Dendritic cell treated with granulocyte-macrophage colony-stimulating factor and Interleukin-4, amounts not matched to agents 40 ng/mL and 50 ng/mL, for 4 days (primary cell): ENCODE data around the gene SRM.
"Not testable (repeated sequence)": the region's sequence is repeated elsewhere in the genome, so short reads cannot be mapped to it uniquely, and the experiment has no call there.

Source experiments
- H3K27ac Mint-ChIP-seq: one replicate; pipeline ENCODE4 v1.8.0; 2022; ENCODE audit warnings: mild to moderate bottlenecking, mixed read lengths
- H3K27me3 Mint-ChIP-seq: one replicate; pipeline ENCODE4 v1.8.0; 2022; ENCODE audit warnings: mild to moderate bottlenecking, mixed read lengths
- H3K36me3 Mint-ChIP-seq: one replicate; pipeline ENCODE4 v1.8.0; 2022; ENCODE audit warnings: low read depth, mixed read lengths
- H3K4me1 Mint-ChIP-seq: one replicate; pipeline ENCODE4 v1.8.0; 2022; ENCODE audit warnings: low read depth, mixed read lengths
- H3K4me3 Mint-ChIP-seq: one replicate; pipeline ENCODE4 v1.8.0; 2022; ENCODE audit warnings: mild to moderate bottlenecking, moderate library complexity, mixed read lengths
- H3K9me3 Mint-ChIP-seq: one replicate; pipeline ENCODE4 v1.8.0; 2022; ENCODE audit warnings: mixed read lengths
- intact Hi-C: fragments of 100-400 bp; cut with micrococcal nuclease; formaldehyde crosslinking; loops from one replicate; pipeline ENCODE4 v1.15.0; 2022

Gene SRM

GRCh38 chr1:11026903-11027302 lies 32.9 kb downstream of the SRM start:
- Mint-ChIP-seq H3K4me3 (no peak overlapping the region), H3K27ac (no peak overlapping the region), H3K36me3 (peaks cover 88% of the 10 kb centered on the region), H3K4me1 (peaks cover 11% of the 10 kb centered on the region), H3K27me3 (no peaks in the 10 kb centered on the region), H3K9me3 (no peaks in the 10 kb centered on the region)
- intact Hi-C loops: no loop called here

GRCh38 chr1:11026052-11026451 lies 33.8 kb downstream of the SRM start:
- Mint-ChIP-seq H3K4me3 (no peak overlapping the region), H3K27ac (no peak overlapping the region), H3K27me3 (no peaks in the 10 kb centered on the region), H3K4me1 (peaks cover 13% of the 10 kb centered on the region), H3K36me3 (peaks cover 95% of the 10 kb centered on the region), H3K9me3 (no peaks in the 10 kb centered on the region)
- intact Hi-C loops: no loop called here

DNA sequence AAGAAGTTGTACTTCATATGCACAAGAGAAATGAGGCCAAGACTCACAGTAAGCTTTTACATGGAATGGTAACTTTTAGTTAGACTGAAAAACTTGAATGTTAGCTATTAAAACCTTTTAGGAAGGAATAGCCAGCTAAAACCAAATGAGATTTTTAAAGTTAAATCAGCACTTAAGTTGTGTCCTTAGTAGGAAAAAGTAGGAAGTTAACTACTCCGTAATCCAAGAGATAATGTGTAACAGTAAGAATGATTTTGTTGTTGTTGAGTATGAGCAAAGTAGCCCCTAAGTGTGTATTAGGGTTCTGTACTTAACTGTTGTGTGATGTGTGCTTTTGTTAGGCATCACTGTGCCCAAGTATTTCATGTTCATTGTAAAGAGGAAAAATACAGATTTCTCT lies 34.2 kb downstream of the SRM start:
- Mint-ChIP-seq H3K27ac (no peak overlapping the region), H3K27me3 (no peaks in the 10 kb centered on the region), H3K36me3 (peaks cover 95% of the 10 kb centered on the region), H3K9me3 (no peaks in the 10 kb centered on the region), H3K4me3 (no peak overlapping the region), H3K4me1 (peaks cover 13% of the 10 kb centered on the region)
- intact Hi-C loops: no loop called here

DNA sequence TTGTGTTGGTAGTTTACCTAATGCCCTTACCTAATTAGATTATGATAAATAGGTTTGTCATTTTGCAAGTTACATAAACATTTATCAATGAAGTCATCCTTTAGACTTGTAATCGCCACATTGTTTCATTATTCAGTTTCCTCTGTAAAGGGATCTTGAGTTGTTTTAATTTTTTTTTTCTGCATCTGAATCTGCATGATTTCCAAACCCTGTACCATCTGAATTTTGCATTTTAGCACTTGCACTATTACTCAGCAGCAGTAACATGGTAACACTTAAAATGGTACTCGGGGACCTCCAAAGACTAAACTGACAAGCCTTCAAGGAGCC lies 35.0 kb downstream of the SRM start:
- intact Hi-C loops: no loop called here
- no peak overlapping the region for H3K4me3 Mint-ChIP-seq
- no peaks in the 10 kb centered on the region for H3K27me3 Mint-ChIP-seq
- peaks cover 13% of the 10 kb centered on the region for H3K4me1 Mint-ChIP-seq
- no peaks in the 10 kb centered on the region for H3K9me3 Mint-ChIP-seq
- H3K27ac Mint-ChIP-seq: no peak overlapping the region
- H3K36me3 Mint-ChIP-seq: peaks cover 95% of the 10 kb centered on the region

DNA sequence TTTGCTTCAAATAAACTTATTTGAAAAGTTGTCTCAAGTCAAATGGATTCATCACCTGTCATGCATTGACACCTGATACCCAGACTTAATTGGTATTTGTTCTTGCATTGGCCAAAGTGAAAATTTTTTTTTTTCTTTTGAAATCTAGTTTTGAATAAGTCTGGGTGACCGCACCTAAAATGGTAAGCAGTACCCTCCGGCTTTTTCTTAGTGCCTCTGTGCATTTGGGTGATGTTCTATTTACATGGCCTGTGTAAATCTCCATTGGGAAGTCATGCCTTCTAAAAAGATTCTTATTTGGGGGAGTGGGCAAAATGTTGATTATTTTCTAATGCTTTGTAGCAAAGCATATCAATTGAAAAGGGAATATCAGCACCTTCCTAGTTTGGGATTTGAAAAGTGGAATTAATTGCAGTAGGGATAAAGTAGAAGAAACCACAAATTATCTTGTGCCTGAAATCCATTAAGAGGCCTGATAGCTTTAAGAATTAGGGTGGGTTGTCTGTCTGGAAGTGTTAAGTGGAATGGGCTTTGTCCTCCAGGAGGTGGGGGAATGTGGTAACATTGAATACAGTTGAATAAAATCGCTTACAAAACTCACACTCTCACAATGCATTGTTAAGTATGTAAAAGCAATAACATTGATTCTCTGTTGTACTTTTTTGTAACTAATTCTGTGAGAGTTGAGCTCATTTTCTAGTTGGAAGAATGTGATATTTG lies 35.5 kb downstream of the SRM start:
- no peak overlapping the region for H3K4me3 Mint-ChIP-seq
- peaks cover 95% of the 10 kb centered on the region for H3K36me3 Mint-ChIP-seq
- no peaks in the 10 kb centered on the region for H3K27me3 Mint-ChIP-seq
- no peaks in the 10 kb centered on the region for H3K9me3 Mint-ChIP-seq
- no peak overlapping the region for H3K27ac Mint-ChIP-seq
- H3K4me1 Mint-ChIP-seq: peaks cover 13% of the 10 kb centered on the region
- intact Hi-C loops: no loop called here

DNA sequence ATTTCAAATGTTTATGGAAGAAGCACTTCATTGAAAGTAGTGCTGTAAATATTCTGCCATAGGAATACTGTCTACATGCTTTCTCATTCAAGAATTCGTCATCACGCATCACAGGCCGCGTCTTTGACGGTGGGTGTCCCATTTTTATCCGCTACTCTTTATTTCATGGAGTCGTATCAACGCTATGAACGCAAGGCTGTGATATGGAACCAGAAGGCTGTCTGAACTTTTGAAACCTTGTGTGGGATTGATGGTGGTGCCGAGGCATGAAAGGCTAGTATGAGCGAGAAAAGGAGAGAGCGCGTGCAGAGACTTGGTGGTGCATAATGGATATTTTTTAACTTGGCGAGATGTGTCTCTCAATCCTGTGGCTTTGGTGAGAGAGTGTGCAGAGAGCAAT lies 36.6 kb downstream of the SRM start:
- Mint-ChIP-seq H3K27me3 (no peaks in the 10 kb centered on the region), H3K4me3 (no peak overlapping the region), H3K27ac (no peak overlapping the region), H3K36me3 (peaks cover 99% of the 10 kb centered on the region), H3K4me1 (peaks cover 13% of the 10 kb centered on the region), H3K9me3 (no peaks in the 10 kb centered on the region)
- intact Hi-C loops: no loop called here

GRCh38 chr1:11019971-11020370 lies 39.8 kb downstream of the SRM start:
- Mint-ChIP-seq H3K4me1 (peaks cover 13% of the 10 kb centered on the region), H3K9me3 (no peaks in the 10 kb centered on the region), H3K27ac (no peak overlapping the region), H3K36me3 (peaks cover 100% of the 10 kb centered on the region), H3K27me3 (no peaks in the 10 kb centered on the region), H3K4me3 (no peak overlapping the region)
- intact Hi-C loops: no loop called here

- H3K27ac Mint-ChIP-seq, intact Hi-C loops, H3K4me3 Mint-ChIP-seq, H3K27me3 Mint-ChIP-seq, H3K9me3 Mint-ChIP-seq: not testable (repeated sequence)
- H3K4me1 Mint-ChIP-seq: peaks cover 13% of the 10 kb centered on the region
- H3K36me3 Mint-ChIP-seq: peaks cover 100% of the 10 kb centered on the region
Observed at GRCh38 chr1:11019358-11019757, 40.5 kb downstream of the SRM start.

- peaks cover 59% of the 10 kb centered on the region for H3K36me3 Mint-ChIP-seq
- H3K4me1 Mint-ChIP-seq: peaks cover 17% of the 10 kb centered on the region
- peak overlapping the region; percentile 99 for H3K27ac Mint-ChIP-seq
- H3K4me3 Mint-ChIP-seq: peak overlapping the region; percentile 83
- no peaks in the 10 kb centered on the region for H3K9me3 Mint-ChIP-seq
- intact Hi-C loops: loop anchor here (2.0 to 5.0 kb wide), 2 partner anchors 46 to 86 kb away; partner anchors contain the start of gene EXOSC10
- H3K27me3 Mint-ChIP-seq: no peaks in the 10 kb centered on the region
Observed at GRCh38 chr1:11013160-11013531, 46.7 kb downstream of the SRM start.

GRCh38 chr1:11012260-11013159 lies 47.3 kb downstream of the SRM start, which contains the start of gene TARDBP:
TSS of gene TARDBP (plus strand) at chr1:11012654. CDS start at chr1:11013728, 1,074 bp downstream.
- H3K27me3 Mint-ChIP-seq: no peaks in the 10 kb centered on the region
- H3K36me3 Mint-ChIP-seq: peaks cover 53% of the 10 kb centered on the region
- peak within 1 kb of the TSS; percentile 83 for H3K4me3 Mint-ChIP-seq
- no peaks in the 10 kb centered on the region for H3K9me3 Mint-ChIP-seq
- H3K4me1 Mint-ChIP-seq: peaks cover 17% of the 10 kb centered on the region
- intact Hi-C loops: loop anchor here (2.0 to 5.0 kb wide), 2 partner anchors 45 to 86 kb away; partner anchors contain the start of gene EXOSC10
- H3K27ac Mint-ChIP-seq: peak within 1 kb of the TSS; percentile 99
